Stromal cell of bone marrow (primary cell): ENCODE results near the gene MPC1L.

ENCODE experiments used
- DNase-seq: peaks from one replicate; pipeline ENCODE4 v3.0.0-alpha.2; 2012; ENCODE audit warnings: low read depth

Gene MPC1L

DNA sequence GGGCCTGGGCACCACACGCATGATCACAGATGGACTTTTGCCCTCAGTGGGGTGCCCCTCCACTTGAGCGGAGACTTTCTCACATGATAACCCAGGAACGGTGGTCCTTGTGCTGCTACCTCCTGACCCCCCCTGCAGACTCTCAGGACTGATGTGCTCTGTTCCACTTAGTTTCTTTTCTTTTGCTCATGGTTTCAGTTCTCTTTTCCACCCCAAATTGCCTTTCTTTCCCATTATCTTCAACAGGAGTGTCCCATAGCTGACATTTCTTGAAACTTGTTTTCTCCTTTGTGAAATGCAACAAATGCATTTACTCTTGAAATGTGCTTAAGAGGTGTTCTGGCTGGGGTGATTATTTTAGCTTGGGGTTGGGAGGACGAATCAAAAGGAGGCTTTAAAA is 9.0 kb downstream of the MPC1L start:
- DNase-seq: no peak

DNA sequence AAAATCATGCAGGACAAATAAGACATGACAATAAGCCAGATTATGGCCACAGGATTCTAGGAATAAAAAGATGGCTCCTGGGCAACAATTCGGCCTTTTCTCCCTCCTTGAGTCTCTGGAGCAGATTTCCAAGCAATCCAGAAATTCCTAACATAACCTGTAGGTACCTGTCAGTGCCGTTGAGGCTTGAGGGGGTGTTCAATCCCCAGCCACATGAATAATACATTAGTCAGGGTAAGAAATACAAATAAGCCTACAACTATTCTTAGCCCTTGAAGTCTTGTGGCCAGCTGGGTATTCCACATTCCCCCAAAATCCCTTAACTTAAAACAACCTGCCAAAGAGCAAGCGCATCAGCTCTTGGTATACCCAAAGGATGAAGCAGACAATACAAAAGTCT is 14.5 kb downstream of the MPC1L start:
- DNase-seq: no peak

DNA sequence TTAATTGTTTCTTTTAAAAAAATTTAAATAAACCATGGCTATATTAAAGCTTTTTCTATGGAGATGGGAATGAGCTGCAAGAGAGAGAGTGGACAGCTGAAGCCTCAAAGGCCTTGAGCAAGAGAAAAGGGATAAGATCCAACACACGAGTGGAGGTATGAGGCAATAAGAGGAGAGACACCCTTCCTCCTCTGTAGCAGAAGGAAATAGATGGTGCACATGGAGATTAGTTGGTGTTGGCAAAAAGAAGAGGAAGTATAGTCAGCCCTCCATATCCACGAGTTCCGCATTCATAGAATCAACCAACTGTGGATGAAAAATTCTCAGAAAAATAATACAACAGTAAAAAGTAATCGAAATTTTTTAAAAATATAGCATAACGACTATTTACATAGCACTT is 20.9 kb downstream of the MPC1L start:
- DNase-seq: peak; percentile 31

DNA sequence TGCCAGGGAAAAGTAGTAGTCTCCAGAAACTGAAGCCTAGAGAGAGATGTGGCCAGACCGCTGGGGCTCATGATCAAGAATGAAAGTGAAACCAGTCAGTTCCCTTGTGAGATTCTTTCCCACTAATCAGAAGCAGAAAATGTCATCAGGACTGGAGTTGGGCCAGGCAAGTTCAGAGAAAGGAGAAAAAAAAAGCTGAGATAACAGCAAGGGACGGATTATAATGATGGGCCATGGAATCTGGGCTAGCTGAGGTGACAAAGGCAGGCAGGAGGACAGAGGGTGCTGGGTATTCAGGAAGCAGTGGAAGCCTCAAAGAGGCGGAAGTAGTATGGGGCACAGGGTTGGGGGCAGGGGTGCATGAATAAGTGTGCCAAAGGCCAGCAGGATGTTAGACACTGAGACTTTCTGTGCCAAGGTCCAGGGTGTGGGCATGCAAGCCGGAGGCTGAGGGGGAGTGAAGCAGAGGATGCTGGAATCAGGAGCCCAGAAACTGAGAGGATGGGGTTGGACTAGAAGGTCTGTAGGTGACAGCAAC is 21.7 kb downstream of the MPC1L start:
- DNase-seq: peak; percentile 69

- DNase-seq: no peak
Observed at GRCh38 chrX:40646489-40647306, 23.5 kb downstream of the MPC1L start.

GRCh38 chrX:40647307-40648197 is 24.3 kb downstream of the MPC1L start, which contains the start of gene CXorf38:
Gene CXorf38, minus strand, starts transcription at chrX:40647561. Its CDS starts 41 bp downstream, at chrX:40647520.
- DNase-seq: peak; percentile 75

DNA sequence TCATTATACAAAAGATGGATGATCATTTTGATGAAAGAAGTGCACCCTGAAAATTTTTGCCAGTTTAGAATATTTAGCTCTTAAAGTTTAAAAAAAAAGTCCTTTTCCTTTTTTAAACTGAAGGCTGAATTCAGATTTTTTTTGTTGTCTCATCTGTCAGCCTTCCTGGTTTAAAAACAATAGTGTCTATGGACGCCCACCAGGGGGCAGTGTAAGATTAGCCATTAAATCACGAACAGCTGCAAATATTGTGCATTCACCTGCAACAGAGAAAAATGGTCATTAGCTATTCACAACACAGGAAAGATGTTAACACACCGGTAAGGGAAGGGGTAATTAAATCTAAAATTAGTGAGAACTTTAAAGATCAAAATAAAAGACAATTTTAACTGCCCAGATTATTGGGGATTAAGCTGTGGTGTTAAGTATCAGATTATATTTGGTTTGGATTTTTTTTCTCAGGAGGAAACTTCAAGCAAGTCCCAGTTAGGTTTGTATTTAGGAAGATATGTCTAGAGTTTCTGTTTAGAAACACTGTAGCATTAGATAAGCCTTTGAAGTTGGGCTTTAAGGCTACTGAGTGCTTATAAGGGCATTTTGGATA is 28.5 kb downstream of the MPC1L start:
- peak; percentile 38 for DNase-seq

DNA sequence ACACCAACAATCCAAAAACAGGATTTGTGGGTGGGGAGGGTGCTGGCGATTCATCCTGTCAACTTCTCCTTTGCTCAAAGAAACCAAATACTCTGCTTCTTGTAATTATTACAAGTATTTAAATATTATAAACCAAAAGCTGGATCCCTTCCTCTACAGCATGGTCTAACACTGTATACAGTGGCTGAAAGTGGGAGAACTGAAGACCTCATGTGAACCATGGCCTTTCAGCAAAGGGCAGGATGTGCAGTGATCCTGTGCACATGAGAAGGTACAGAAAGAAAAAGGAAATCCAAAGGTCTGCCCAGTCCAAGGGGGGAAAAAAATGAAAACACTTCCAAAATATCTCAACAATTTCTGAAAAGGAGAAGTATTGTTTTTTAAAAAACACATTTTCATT is 29.4 kb downstream of the MPC1L start:
- DNase-seq: no peak

- DNase-seq: no peak
Observed at GRCh38 chrX:40653535-40653934, 30.3 kb downstream of the MPC1L start.

DNA sequence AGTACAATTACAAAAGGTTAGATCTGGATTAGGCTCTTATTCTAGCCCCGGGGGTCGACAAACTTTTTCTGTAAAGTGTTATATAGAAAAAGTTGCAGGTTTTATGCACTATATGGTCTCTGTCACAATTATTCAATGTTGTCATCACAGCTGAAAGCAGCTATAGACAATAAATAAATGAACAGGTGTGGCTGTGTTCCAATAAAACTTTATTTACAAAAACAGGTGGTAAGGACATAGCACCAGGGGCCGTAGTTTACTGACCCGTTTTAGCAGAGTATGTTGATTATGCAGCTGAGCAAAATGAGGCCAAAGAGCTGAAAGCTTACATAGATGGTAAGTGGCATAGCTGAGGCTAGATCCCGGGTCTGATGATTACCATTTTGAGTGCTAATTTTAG is 37.2 kb downstream of the MPC1L start:
- DNase-seq: no peak

DNA sequence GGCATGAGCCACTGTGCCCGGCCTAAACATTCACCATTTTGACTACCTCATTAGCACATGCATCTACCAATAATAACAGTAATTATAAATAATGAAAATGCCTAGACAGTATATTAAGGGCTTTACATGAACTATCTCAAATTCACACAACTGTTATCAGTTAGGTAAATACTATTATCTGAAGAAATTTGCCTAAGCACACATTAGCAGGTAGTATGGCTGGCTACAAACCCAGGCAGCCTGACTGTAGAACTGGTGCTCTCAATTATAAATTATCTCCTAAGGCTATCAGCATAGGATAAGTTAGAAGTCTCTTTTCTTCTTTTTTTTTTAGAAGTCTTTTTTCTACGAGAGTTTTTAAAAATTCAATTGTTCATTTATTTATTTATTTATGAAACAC is 38.3 kb downstream of the MPC1L start:
- no peak for DNase-seq

DNA sequence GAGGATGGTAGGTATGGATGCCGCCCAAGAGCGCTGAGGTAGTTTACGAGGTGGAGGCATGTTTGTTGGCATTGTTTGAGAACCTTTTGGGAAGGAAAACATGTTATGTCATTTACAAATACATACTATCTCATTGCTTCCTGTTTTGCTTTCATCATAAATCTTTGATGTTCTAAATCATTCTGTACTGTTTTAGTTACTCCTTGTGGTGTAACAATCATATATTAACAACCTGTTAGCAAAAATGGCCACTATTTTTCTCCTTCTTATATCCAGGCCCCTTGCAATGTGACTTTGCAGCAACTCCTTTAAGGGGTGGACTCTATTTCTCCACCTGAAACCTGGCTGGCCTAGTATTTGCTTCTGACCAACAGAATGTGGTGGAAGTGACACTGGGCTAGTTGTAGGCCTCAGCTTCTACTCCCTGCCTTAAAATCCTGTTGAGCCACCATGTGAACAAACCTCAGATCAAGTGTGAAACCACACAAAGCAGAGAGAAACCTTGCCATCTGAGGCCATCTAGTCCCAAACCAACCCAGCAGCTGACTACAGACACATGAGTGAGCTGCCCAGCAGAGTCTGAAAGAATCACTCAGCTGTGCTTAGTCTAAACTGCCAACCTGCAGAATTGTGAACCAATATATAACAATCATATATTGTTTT is 40.0 kb downstream of the MPC1L start:
- DNase-seq: no peak

DNA sequence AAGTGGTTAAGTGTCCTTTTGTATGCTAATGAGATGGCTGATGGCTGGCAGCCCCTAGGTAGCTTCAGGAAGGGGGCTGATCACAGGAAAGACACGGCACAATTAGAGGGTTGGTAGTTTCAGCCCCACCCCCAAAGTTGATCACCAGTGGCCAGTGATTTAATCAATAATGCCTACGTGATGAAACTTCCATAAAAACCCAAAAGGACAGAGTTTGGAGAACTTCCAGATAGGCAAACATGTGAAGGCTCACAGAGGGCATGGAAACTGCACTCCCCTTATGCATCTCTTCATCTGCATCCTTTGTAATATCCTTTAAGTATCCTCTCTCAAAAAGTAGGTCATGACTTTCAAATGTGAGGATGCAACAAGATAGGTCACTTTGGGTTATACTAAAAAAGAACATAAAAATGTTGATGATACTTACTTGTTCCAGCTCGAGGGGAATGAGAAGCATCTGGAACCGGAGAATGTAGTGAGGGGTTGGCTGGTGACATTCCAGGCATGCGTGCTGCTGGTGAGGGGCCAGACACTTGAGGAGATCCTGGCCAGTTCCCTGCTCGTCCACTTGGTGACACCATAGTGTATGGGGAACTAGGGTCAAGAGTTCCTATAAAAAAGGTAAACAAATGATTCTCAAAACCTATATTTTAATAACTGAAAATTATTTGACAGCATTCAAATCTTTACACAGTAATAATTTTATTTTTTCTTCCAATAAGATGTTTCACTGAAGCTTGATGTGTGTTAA is 40.8 kb downstream of the MPC1L start:
- DNase-seq: no peak

DNA sequence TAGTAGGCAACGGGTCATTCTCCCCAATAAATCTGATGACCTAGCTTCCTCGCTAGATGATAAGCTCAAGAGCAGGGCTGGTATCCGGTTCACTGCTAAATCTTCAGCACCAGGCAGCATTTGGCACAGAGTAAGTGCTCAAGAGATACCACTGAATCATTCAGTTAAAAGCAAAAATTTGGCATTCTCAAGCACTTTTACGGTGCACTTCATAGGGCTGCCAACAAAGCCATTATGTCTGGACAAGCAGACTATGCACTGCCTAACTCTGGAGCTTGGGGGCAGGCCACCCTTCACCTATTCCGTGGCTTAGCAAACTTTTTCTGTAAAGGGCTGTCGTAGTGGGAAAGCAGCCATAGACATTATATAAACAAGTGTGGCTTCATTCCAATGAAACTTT is 47.9 kb downstream of the MPC1L start:
- DNase-seq: no peak
